Right atrium auricular region (tissue), 2 donors: Measurements from ENCODE around the gene MARCHF3. TPM values are rescaled to one million over a fixed set of nuclear protein-coding genes. Genes with fewer than 3 reads are reported as not detected.
A peak's percentile ranks its signal among the peaks of the same experiment; 100 is the strongest.
"Not testable (repeated sequence)": the region's sequence is repeated elsewhere in the genome, so short reads cannot be mapped to it uniquely, and the experiment has no call there.

Experiments
- DNase-seq: peaks from one replicate; pipeline ENCODE4 v3.0.0-alpha.2; 2019; ENCODE audit warnings: low spot score
- H3K27ac ChIP-seq, 2 donors: fragments of 200-600 bp; sonication (generic); 1 replicate in 1 of 2; 2 replicates in 1 of 2; pipeline ENCODE4 v1.5.1; 2016 to 2019
- H3K27me3 ChIP-seq, 2 donors: fragments of 200-600 bp; sonication (generic); one replicate each; pipeline versions ENCODE4 v1.5.1 to v1.6.0; 2017 to 2019
- H3K36me3 ChIP-seq: fragments of 200-600 bp; sonication (generic); one replicate; pipeline ENCODE4 v1.5.1; 2016
- H3K4me1 ChIP-seq, 2 donors: fragments of 200-600 bp; sonication (generic); one replicate each; pipeline versions ENCODE4 v1.5.1 to v1.6.0; 2017 to 2019
- H3K4me3 ChIP-seq, 2 donors: fragments of 200-600 bp; sonication (generic); 1 replicate in 1 of 2; 2 replicates in 1 of 2; pipeline ENCODE4 v1.5.1; 2017 to 2019; ENCODE audit warnings: mild to moderate bottlenecking in 1 of 2, moderate library complexity in 1 of 2
- H3K9me3 ChIP-seq, 2 donors: fragments of 200-600 bp; sonication (generic); one replicate each; pipeline ENCODE4 v1.5.1; 2019
- CTCF ChIP-seq, 2 donors: fragments of 200-600 bp; sonication (generic); IDR thresholded peaks; one replicate each; pipeline ENCODE4 v1.5.1; 2019; ENCODE audit warnings: antibody characterized with exemption in 2 of 2
- total RNA-seq, 2 donors: library from RNA; depleted of rRNA; stranded (reverse); fragments of >200 nt; gene quantifications; one replicate each; pipeline ENCODE4 v1.1.0, GENCODE V29; 2016

The MARCHF3 gene
- total RNA-seq, 2 donors from 2014 or later = 14.5 to 19.7 TPM

- H3K4me1 ChIP-seq = peaks cover 0 to 46% of the 10 kb centered on the region in 2 donors
- no peak for TF ChIP-seq CTCF (IDR thresholded peaks at IDR 0.05)
- H3K27me3 ChIP-seq = no peaks in the 10 kb centered on the region
- no peak overlapping the region for H3K4me3 ChIP-seq
- H3K36me3 ChIP-seq = no peaks in the 10 kb centered on the region
- H3K27ac ChIP-seq = peak overlapping the region; percentile 68 to 73
- H3K9me3 ChIP-seq = no peaks in the 10 kb centered on the region
- no peak for DNase-seq
Observed at GRCh38 chr5:126847826-126848251, 182.5 kb downstream of the MARCHF3 start.

GRCh38 chr5:126847456-126847820 lies 182.9 kb downstream of the MARCHF3 start:
- Histone ChIP-seq H3K27me3 (no peaks in the 10 kb centered on the region), H3K36me3 (no peaks in the 10 kb centered on the region), H3K4me1 (peaks cover 0 to 42% of the 10 kb centered on the region in 2 donors), H3K27ac (peak overlapping the region; percentile 68 to 73), H3K9me3 (no peaks in the 10 kb centered on the region), H3K4me3 (no peak overlapping the region)
- no peak for TF ChIP-seq CTCF (IDR thresholded peaks at IDR 0.05)
- no peak for DNase-seq

GRCh38 chr5:126846744-126847455 lies 183.5 kb downstream of the MARCHF3 start:
- Histone ChIP-seq H3K4me1 (peaks cover 0 to 37% of the 10 kb centered on the region in 2 donors), H3K27ac (peak overlapping the region; percentile 68 to 73), H3K4me3 (no peak overlapping the region), H3K36me3 (no peaks in the 10 kb centered on the region), H3K27me3 (no peaks in the 10 kb centered on the region), H3K9me3 (no peaks in the 10 kb centered on the region)
- DNase-seq = no peak
- TF ChIP-seq CTCF (IDR thresholded peaks at IDR 0.05) = no peak

GRCh38 chr5:126846344-126846743 lies 184.0 kb downstream of the MARCHF3 start:
- peak overlapping the region; percentile 68 to 73 for H3K27ac ChIP-seq
- no peaks in the 10 kb centered on the region for H3K36me3 ChIP-seq
- DNase-seq = no peak
- TF ChIP-seq CTCF (IDR thresholded peaks at IDR 0.05) = peak in 1 of 2 donors; percentile 21
- no peaks in the 10 kb centered on the region for H3K27me3 ChIP-seq
- no peak overlapping the region for H3K4me3 ChIP-seq
- peaks cover 0 to 31% of the 10 kb centered on the region in 2 donors for H3K4me1 ChIP-seq
- no peaks in the 10 kb centered on the region for H3K9me3 ChIP-seq

- not testable (repeated sequence) for H3K27ac ChIP-seq
- peak overlapping the region in 1 of 2 donors; percentile 16 for H3K4me3 ChIP-seq
Observed at GRCh38 chr5:126845470-126846070, 184.8 kb downstream of the MARCHF3 start.

GRCh38 chr5:126843375-126843774 lies 187.0 kb downstream of the MARCHF3 start:
- H3K27ac ChIP-seq = not testable (repeated sequence)

More at GRCh38 chr5:126845470-126846070, 184.8 kb downstream of the MARCHF3 start:
- H3K27me3 ChIP-seq, DNase-seq, H3K36me3 ChIP-seq, H3K9me3 ChIP-seq: not testable (repeated sequence)
- peaks cover 0 to 25% of the 10 kb centered on the region in 2 donors for H3K4me1 ChIP-seq

GRCh38 chr5:126839407-126839806 lies 191.0 kb downstream of the MARCHF3 start:
- DNase-seq, H3K9me3 ChIP-seq, H3K27ac ChIP-seq, H3K4me1 ChIP-seq, H3K4me3 ChIP-seq, H3K27me3 ChIP-seq, H3K36me3 ChIP-seq: not testable (repeated sequence)

More at GRCh38 chr5:126843375-126843774, 187.0 kb downstream of the MARCHF3 start:
- not testable (repeated sequence) for H3K4me3 ChIP-seq, H3K9me3 ChIP-seq, H3K27me3 ChIP-seq, DNase-seq, H3K36me3 ChIP-seq
- peaks cover 0 to 11% of the 10 kb centered on the region in 2 donors for H3K4me1 ChIP-seq
